NCI-H1417 (cell line): Measurements from ENCODE around the gene RCOR3.
"Not testable (repeated sequence)": the region's sequence is repeated elsewhere in the genome, so short reads cannot be mapped to it uniquely, and the experiment has no call there.

Experiments
- DNase-seq, 3 experiments: peaks; one replicate each; lab custom pipeline; 2025; lab: John Stamatoyannopoulos, UW

The RCOR3 gene

GRCh38 chr1:211340622-211341507 is 81.7 kb downstream of the RCOR3 start:
- no peak for DNase-seq

GRCh38 chr1:211341999-211342398 is 82.8 kb downstream of the RCOR3 start:
- no peak for DNase-seq

GRCh38 chr1:211343607-211344006 is 84.4 kb downstream of the RCOR3 start:
- DNase-seq, result no peak

GRCh38 chr1:211344152-211344618 is 85.0 kb downstream of the RCOR3 start:
- DNase-seq, result no peak

GRCh38 chr1:211345719-211346118 is 86.6 kb downstream of the RCOR3 start:
- DNase-seq, result peak in 2 of 3 experiments; percentile 8 to 14

GRCh38 chr1:211347077-211347844 is 88.1 kb downstream of the RCOR3 start:
- DNase-seq, result peak in 2 of 3 experiments; percentile 45 to 91

GRCh38 chr1:211348547-211348946 is 89.4 kb downstream of the RCOR3 start:
- no peak for DNase-seq

GRCh38 chr1:211349741-211350140 is 90.6 kb downstream of the RCOR3 start:
- no peak for DNase-seq

- DNase-seq, result not testable (repeated sequence)
Observed at GRCh38 chr1:211352055-211352454, 92.9 kb downstream of the RCOR3 start.

- no peak for DNase-seq
Observed at GRCh38 chr1:211352465-211352864, 93.3 kb downstream of the RCOR3 start.

- DNase-seq, result peak in 1 of 3 experiments; percentile 33
Observed at GRCh38 chr1:211352985-211353515, 93.9 kb downstream of the RCOR3 start.

GRCh38 chr1:211353562-211354212 is 94.5 kb downstream of the RCOR3 start:
- DNase-seq, result no peak

GRCh38 chr1:211355873-211356272 is 96.7 kb downstream of the RCOR3 start:
- no peak for DNase-seq

GRCh38 chr1:211356723-211357407 is 97.7 kb downstream of the RCOR3 start:
- DNase-seq, result no peak

- DNase-seq, result no peak
Observed at GRCh38 chr1:211358685-211359084, 99.5 kb downstream of the RCOR3 start.

GRCh38 chr1:211359876-211360275 is 100.7 kb downstream of the RCOR3 start:
- no peak for DNase-seq

- no peak for DNase-seq
Observed at GRCh38 chr1:211361202-211361601, 102.0 kb downstream of the RCOR3 start.
